A549 (cell line): ENCODE data around the gene HGS. TPM values are rescaled to one million over a fixed set of nuclear protein-coding genes. Genes with fewer than 3 reads are reported as not detected.

Source experiments
- ATAC-seq, 2 experiments: fragments of 200-7000 bp in 1 of 2; fragments of >200 bp in 1 of 2; cut with Nextera tagmentation in 1 of 2; cut with Tn5 transposase in 1 of 2; 3 replicates each; pipeline versions ENCODE4 v1.8.0 to v1.9.1; 2018 to 2020; ENCODE audit warnings: mild to moderate bottlenecking in 1 of 2, moderate library complexity in 1 of 2
- CTCF ChIA-PET: fragments of 300-600 bp; sonication (Branson Sonifier 250); formaldehyde crosslinking; extraction: SDS; loops from one replicate; lab custom pipeline; 2021; ENCODE audit warnings: antibody characterized with exemption, inconsistent platforms; lab: Yijun Ruan, JAX
- POLR2A ChIA-PET: fragments of 350-600 bp; formaldehyde crosslinking; extraction: SDS; loops from one replicate; lab custom pipeline; 2021; ENCODE audit warnings: antibody characterized with exemption, inconsistent platforms; lab: Yijun Ruan, JAX
- DNase-seq, 2 experiments: peaks; one replicate each; pipeline versions ENCODE4 v3.0.0 to v3.0.0-alpha.2; 2011 to 2016; ENCODE audit warnings: low read depth in 1 of 2, low spot score in 1 of 2
- FAIRE-seq: peaks from 2 replicates; lab custom pipeline; 2011; peaks lifted over from hg19 to GRCh38; lab: Jason Lieb, UNC
- H3K27ac ChIP-seq, 2 experiments: fragments of >200 bp; sonication (Bioruptor Twin); formaldehyde crosslinking; 3 replicates each; pipeline ENCODE4 v1.5.1; 2016 to 2017
- H3K4me1 ChIP-seq: fragments of >200 bp; sonication (Bioruptor Twin); formaldehyde crosslinking; 3 replicates; pipeline ENCODE4 v1.6.1; 2016
- H3K4me2 ChIP-seq: fragments of >200 bp; sonication (Bioruptor Twin); formaldehyde crosslinking; 3 replicates; pipeline ENCODE4 v1.6.1; 2016
- H3K4me3 ChIP-seq: fragments of >200 bp; sonication (Bioruptor Twin); formaldehyde crosslinking; 3 replicates; pipeline ENCODE4 v1.5.1; 2016
- H3K9me3 ChIP-seq: fragments of >200 bp; sonication (Bioruptor Twin); formaldehyde crosslinking; 3 replicates; pipeline ENCODE4 v1.6.1; 2016
- ATOH8 ChIP-seq: fragments of 250-450 bp; sonication (Bioruptor Pico); IDR thresholded peaks from 2 replicates; pipeline ENCODE4 v1.5.0; 2020; ENCODE audit warnings: low read depth, mild to moderate bottlenecking, moderate library complexity
- CBX8 ChIP-seq: fragments of 200-600 bp; sonication (generic); IDR thresholded peaks from 2 replicates; pipeline ENCODE4 v1.6.1; 2016
- CEBPB ChIP-seq, 2 experiments: fragments of >200 bp in 1 of 2; sonication (Bioruptor Twin) in 1 of 2; formaldehyde crosslinking in 1 of 2; IDR thresholded peaks; 2 replicates each; pipeline ENCODE4 v1.6.1; 2012 to 2016
- E2F6 ChIP-seq: IDR thresholded peaks from 2 replicates; pipeline ENCODE4 v1.6.1; 2012; ENCODE audit warnings: low read depth, borderline replicate concordance
- ELK1 ChIP-seq: fragments of 150-350 bp; IDR thresholded peaks from 2 replicates; pipeline ENCODE4 v1.6.1; 2014; ENCODE audit warnings: low read depth, mild to moderate bottlenecking, low read length
- ESRRA ChIP-seq: fragments of 150-350 bp; IDR thresholded peaks from 2 replicates; pipeline ENCODE4 v1.6.1; 2014; ENCODE audit warnings: mild to moderate bottlenecking, low read length, borderline replicate concordance
- FOSB ChIP-seq: fragments of 250-450 bp; sonication (Bioruptor Pico); IDR thresholded peaks from 2 replicates; pipeline ENCODE4 v1.5.0; 2020; ENCODE audit warnings: mild to moderate bottlenecking, moderate library complexity
- GATA3 ChIP-seq: IDR thresholded peaks from 2 replicates; pipeline ENCODE4 v1.6.1; 2012; ENCODE audit warnings: borderline replicate concordance
- HMGXB4 ChIP-seq: fragments of 250-450 bp; sonication (Bioruptor Pico); IDR thresholded peaks from 2 replicates; pipeline ENCODE4 v1.5.0; 2021; ENCODE audit warnings: mild to moderate bottlenecking, moderate library complexity, borderline replicate concordance
- KDM1A ChIP-seq: fragments of 200-600 bp; sonication (generic); IDR thresholded peaks from 2 replicates; pipeline ENCODE4 v1.6.1; 2016; ENCODE audit warnings: low read depth, mild to moderate bottlenecking
- NFE2L2 ChIP-seq: fragments of 150-350 bp; conservative IDR thresholded peaks from 2 replicates; pipeline ENCODE4 v1.6.1; 2014; ENCODE audit warnings: low read length
- PBX3 ChIP-seq: IDR thresholded peaks from 2 replicates; pipeline ENCODE4 v1.6.1; 2012
- RAD21 ChIP-seq, 2 experiments: fragments of >200 bp in 1 of 2; sonication (Bioruptor Twin) in 1 of 2; formaldehyde crosslinking in 1 of 2; IDR thresholded peaks in 1 of 2; conservative IDR thresholded peaks in 1 of 2; 2 replicates in 1 of 2; 3 replicates in 1 of 2; pipeline ENCODE4 v1.6.1; 2012 to 2018; ENCODE audit warnings: inconsistent platforms in 1 of 2
- RARB ChIP-seq: fragments of 250-450 bp; sonication (Bioruptor Pico); IDR thresholded peaks from 2 replicates; pipeline ENCODE4 v1.8.0; 2021; ENCODE audit warnings: mild to moderate bottlenecking, moderate library complexity
- RCOR1 ChIP-seq: fragments of 150-350 bp; IDR thresholded peaks from 2 replicates; pipeline ENCODE4 v1.6.1; 2014; ENCODE audit warnings: antibody characterized with exemption, low read length, low read depth
- REST ChIP-seq: fragments of 200-600 bp; sonication (generic); IDR thresholded peaks from 2 replicates; pipeline ENCODE4 v1.6.1; 2016; ENCODE audit warnings: antibody characterized with exemption, mild to moderate bottlenecking, moderate library complexity
- RFX5 ChIP-seq: fragments of 450-650 bp; IDR thresholded peaks from 2 replicates; pipeline ENCODE4 v1.7.1; 2014; ENCODE audit warnings: antibody characterized with exemption, mild to moderate bottlenecking, moderate library complexity
- TP53 ChIP-seq: fragments of 250-450 bp; sonication (Bioruptor Pico); IDR thresholded peaks from 2 replicates; pipeline ENCODE4 v1.5.0; 2021; ENCODE audit warnings: mild to moderate bottlenecking, moderate library complexity
- USF2 ChIP-seq: fragments of 450-650 bp; IDR thresholded peaks from 2 replicates; pipeline ENCODE4 v1.6.1; 2014; ENCODE audit warnings: antibody characterized with exemption
- ZNF302 ChIP-seq: fragments of 250-450 bp; sonication (Bioruptor Pico); IDR thresholded peaks from 2 replicates; pipeline ENCODE4 v1.9.0; 2021; ENCODE audit warnings: inconsistent platforms, mild to moderate bottlenecking, moderate library complexity
- WGBS: methylation state at CpG from one replicate; pipeline ENCODE4 v1.1.6; 2017; ENCODE audit errors: missing lambda C conversion rate; 5-methylcytosine and 5-hydroxymethylcytosine counted together
- polyA plus RNA-seq, 4 experiments: library from polyadenylated mRNA; depleted of rRNA in 3 of 4; stranded (reverse); fragments of >200 nt; fragmentation: RNase III in 1 of 4; extraction: RNeasy Plus Mini Kit Qiagen cat#74134 plus additional on column Dnase treatment in 1 of 4; gene quantifications; 2 replicates in 3 of 4; 3 replicates in 1 of 4; pipeline ENCODE4 v1.2.3, GENCODE V29; 2011 to 2017

HGS gene
- polyA plus RNA-seq, 2 of the 4 experiments (the other 2 are of a cell fraction): 85.9 to 130 TPM

GRCh38 chr17:81706232-81706611 lies 22.4 kb downstream of the HGS start:
- Histone ChIP-seq H3K9me3 (no peaks in the 10 kb centered on the region), H3K4me2 (no peak overlapping the region), H3K27ac (no peak overlapping the region), H3K4me1 (peaks cover 18% of the 10 kb centered on the region), H3K4me3 (no peak overlapping the region)
- ATAC-seq (no peak), DNase-seq (no peak), FAIRE-seq (no peak)
- POLR2A ChIA-PET: no interaction called here
- CTCF ChIA-PET: interaction anchor here (1.0 to 1.1 kb wide), 4 partner anchors 13 to 27 kb away, joined by 3 to 4 read pairs (median 4); partner anchors contain the start of genes ARL16 and HGS
- 95% methylated on average over 17 of the region's 17 CpGs for WGBS
- TF ChIP-seq ZNF302: no peak
- TF ChIP-seq NFE2L2: no peak
- no peak for TF ChIP-seq CBX8
- no peak for TF ChIP-seq TP53
- TF ChIP-seq ATOH8: no peak
- no peak for TF ChIP-seq RCOR1
- TF ChIP-seq FOSB (CRISPR knock-in tag): no peak
- TF ChIP-seq ESRRA: no peak
- no peak for TF ChIP-seq ELK1
- no peak for TF ChIP-seq HMGXB4 (CRISPR knock-in tag)
- TF ChIP-seq E2F6: no peak

GRCh38 chr17:81706757-81707624 lies 23.2 kb downstream of the HGS start:
- CTCF ChIA-PET: interaction anchor here (0.7 to 1.4 kb wide), 7 partner anchors 12 to 28 kb away, joined by 3 to 5 read pairs (median 3); partner anchors contain the start of genes ARL16 and HGS
- Histone ChIP-seq H3K27ac (no peak overlapping the region), H3K4me2 (no peak overlapping the region), H3K4me3 (no peak overlapping the region), H3K9me3 (no peaks in the 10 kb centered on the region), H3K4me1 (peaks cover 15% of the 10 kb centered on the region)
- 94% methylated on average over 53 of the region's 54 CpGs for WGBS
- ATAC-seq: no peak
- no peak for FAIRE-seq
- POLR2A ChIA-PET: no interaction called here
- TF ChIP-seq CEBPB (IDR thresholded peaks at IDR 0.05) (no peak), REST (no peak), PBX3 (no peak), KDM1A (no peak), HMGXB4 (CRISPR knock-in tag) (no peak), RARB (CRISPR knock-in tag) (no peak), ATOH8 (no peak), RAD21 (conservative IDR thresholded peaks at IDR 0.05 in 1 of 2, IDR thresholded peaks at IDR 0.05 in 1 of 2) (no peak), NFE2L2 (no peak), GATA3 (no peak), FOSB (CRISPR knock-in tag) (no peak), USF2 (no peak), RFX5 (no peak)
- no peak for DNase-seq
